Epithelial cell of proximal tubule (primary cell): Measurements from ENCODE around the gene CLIC4. TPM values are rescaled to one million over a fixed set of nuclear protein-coding genes. Genes with fewer than 3 reads are reported as not detected.
"Not testable (repeated sequence)": the region's sequence is repeated elsewhere in the genome, so short reads cannot be mapped to it uniquely, and the experiment has no call there.

ENCODE experiments used
- DNase-seq: peaks from one replicate; pipeline ENCODE4 v3.0.0-alpha.2; 2011; ENCODE audit warnings: low read depth
- H3K4me3 ChIP-seq: 2 replicates; pipeline ENCODE4 v1.5.1; 2011; ENCODE audit warnings: low read depth, mild to moderate bottlenecking, low read length
- total RNA-seq: library from RNA; depleted of rRNA; stranded (reverse); fragments of >200 nt; gene quantifications from 2 replicates; pipeline ENCODE4 v1.2.3, GENCODE V29; 2015
- TF ChIP-seq, protein P1 (sequence below): conservative IDR thresholded peaks from 2 replicates; pipeline ENCODE4 v1.5.1; 2012; ENCODE audit warnings: low read depth, mild to moderate bottlenecking, low read length

CLIC4 gene
- total RNA-seq, 1 donor from 2014 or later = 143 TPM

DNA sequence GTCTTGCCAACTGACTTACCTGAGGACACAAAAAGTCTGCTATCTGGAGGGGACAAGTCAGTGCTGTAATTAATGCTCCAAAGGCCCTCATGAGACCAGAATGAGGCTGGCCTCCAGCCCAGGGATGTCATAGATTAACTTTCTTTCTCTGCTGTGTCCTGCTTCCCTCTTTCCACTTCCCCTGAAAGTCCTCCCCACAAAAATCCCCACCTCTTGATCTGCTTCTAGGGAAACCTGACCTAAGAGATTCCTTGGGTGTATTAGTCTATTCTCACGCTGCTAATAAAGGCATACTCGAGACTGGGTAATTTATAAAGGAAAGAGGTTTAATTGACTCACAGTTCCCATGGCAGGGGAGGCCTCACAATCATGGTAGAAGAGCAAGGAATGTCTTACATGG is 145.6 kb downstream of the CLIC4 start:
- TF ChIP-seq, protein P1, sequence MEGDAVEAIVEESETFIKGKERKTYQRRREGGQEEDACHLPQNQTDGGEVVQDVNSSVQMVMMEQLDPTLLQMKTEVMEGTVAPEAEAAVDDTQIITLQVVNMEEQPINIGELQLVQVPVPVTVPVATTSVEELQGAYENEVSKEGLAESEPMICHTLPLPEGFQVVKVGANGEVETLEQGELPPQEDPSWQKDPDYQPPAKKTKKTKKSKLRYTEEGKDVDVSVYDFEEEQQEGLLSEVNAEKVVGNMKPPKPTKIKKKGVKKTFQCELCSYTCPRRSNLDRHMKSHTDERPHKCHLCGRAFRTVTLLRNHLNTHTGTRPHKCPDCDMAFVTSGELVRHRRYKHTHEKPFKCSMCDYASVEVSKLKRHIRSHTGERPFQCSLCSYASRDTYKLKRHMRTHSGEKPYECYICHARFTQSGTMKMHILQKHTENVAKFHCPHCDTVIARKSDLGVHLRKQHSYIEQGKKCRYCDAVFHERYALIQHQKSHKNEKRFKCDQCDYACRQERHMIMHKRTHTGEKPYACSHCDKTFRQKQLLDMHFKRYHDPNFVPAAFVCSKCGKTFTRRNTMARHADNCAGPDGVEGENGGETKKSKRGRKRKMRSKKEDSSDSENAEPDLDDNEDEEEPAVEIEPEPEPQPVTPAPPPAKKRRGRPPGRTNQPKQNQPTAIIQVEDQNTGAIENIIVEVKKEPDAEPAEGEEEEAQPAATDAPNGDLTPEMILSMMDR = no peak
- DNase-seq = no peak
- H3K4me3 ChIP-seq = no peak overlapping the region

DNA sequence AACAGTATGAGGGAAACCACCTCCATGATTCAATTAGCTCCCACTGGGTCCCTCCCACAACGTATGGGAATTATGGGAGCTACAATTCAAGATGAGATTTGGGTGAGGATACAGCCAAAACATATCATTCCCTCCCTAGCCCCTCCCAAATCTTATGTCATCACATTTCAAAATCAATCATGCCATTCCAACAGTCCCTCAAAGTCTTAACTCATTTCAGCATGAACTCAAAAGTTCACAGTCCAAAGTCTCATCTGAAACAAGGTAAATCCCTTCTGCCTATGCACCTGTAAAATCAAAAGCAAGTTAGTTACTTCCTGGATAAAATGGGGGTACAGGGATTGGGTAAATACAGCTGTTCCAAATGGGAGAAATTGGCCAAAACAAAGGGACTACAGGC is 146.1 kb downstream of the CLIC4 start:
- DNase-seq, H3K4me3 ChIP-seq: not testable (repeated sequence)

DNA sequence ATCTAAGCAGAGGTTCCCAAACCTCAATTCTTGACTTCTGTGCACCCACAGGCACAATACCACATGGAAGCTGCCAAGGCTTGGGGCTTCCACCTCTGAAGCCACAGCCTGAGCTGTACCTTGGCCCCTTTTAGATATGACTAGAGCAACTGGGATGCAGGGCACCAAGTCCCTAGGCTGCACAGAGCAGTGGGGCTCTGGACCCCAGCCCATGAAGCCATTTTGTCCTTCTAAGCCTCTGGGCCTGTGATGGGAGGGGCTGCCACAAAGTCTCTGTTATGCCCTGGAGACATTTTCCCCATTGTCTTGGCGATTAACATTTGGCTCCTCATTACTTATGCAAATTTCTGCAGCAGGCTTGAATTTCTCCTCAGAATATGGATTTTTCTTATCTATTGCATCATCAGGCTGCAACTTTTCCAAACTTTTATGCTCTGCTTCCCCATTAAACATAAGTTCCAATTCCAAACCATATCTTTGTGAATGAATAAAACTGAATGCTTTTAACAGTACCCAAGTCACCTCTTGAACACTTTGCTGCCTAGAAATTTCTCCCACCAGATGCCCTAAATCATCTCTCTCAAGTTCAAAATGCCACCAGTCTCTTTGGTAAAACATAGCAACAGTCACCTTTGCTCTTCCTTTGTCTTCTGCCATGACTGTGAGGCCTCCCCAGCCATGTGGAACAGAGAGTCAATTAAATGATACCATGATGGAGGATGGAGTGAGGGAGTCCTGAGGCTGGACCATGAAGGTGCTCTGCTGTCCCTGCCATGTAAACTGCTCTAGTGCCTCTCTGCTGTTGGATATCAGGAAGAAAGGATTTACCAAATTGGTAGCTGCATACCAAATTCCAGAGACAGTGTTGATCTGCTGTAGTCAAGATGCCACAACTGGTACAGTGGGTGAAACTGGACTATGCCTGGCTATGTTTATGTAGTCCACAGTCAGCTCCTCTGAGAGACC is 147.2 kb downstream of the CLIC4 start:
- DNase-seq = no peak
- no peak overlapping the region for H3K4me3 ChIP-seq
- TF ChIP-seq, protein P1 = no peak

DNA sequence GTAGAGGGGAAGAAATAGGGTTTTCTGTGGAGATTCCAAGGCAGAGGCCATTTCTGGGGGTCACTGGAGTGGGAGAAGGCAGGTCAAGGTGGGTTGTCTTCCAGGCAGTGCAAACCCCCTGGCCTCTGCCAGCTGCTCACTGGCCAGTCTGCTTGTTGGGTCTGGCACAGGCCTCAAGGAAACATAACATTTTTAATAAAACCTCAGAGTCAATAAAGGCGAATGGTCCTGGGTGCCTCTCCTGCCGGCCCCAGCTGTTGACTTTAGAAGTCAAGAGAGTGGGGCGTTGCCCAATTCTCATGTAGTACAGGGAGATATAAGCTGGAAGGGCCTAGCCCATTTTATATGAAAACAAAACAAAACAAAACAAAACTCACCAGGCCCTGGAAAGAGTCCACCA is 148.2 kb downstream of the CLIC4 start:
- H3K4me3 ChIP-seq = no peak overlapping the region
- DNase-seq = no peak
- TF ChIP-seq, protein P1 = no peak

Other genes starting within 250 kb of the CLIC4 start
- 13.5 and 17.6 TPM in 2 replicates for gene RCAN3, start 242.6 kb upstream of the CLIC4 start, total RNA-seq
- 0.80 and 2.2 TPM in 2 replicates for gene NCMAP, start 189.4 kb upstream of the CLIC4 start, total RNA-seq
- 66.6 and 79.3 TPM in 2 replicates for gene SRRM1, start 102.1 kb upstream of the CLIC4 start, total RNA-seq
- not detected in 2 replicates for gene RUNX3, start 184.8 kb downstream of the CLIC4 start, total RNA-seq